Lower leg skin (tissue), 4 donors: ENCODE results near the gene SRSF4. TPM values are rescaled to one million over a fixed set of nuclear protein-coding genes. Genes with fewer than 3 reads are reported as not detected.

Experiments
- DNase-seq, 2 donors: peaks; one replicate each; pipeline ENCODE4 v3.0.0-alpha.2; 2019; ENCODE audit warnings: low spot score in 2 of 2
- H3K4me3 ChIP-seq: fragments of 200-600 bp; sonication (generic); 2 replicates; pipeline ENCODE4 v1.5.1; 2017; ENCODE audit warnings: mild to moderate bottlenecking, low read depth; ENCODE audit not compliant: poor library complexity, severe bottlenecking
- CTCF ChIP-seq, 3 donors: fragments of 450-650 bp; IDR thresholded peaks; one replicate each; pipeline ENCODE4 v1.5.1; 2016; ENCODE audit warnings: antibody characterized with exemption in 3 of 3, mild to moderate bottlenecking in 3 of 3, moderate library complexity in 2 of 3
- POLR2A ChIP-seq, 2 donors: fragments of 450-650 bp; IDR thresholded peaks; one replicate each; pipeline ENCODE4 v1.6.1; 2016 to 2017; ENCODE audit warnings: antibody characterized with exemption in 2 of 2, mild to moderate bottlenecking in 1 of 2, moderate library complexity in 1 of 2
- WGBS, 2 donors: methylation state at CpG; one replicate each; pipeline ENCODE4 v1.1.5; 2018; 5-methylcytosine and 5-hydroxymethylcytosine counted together
- intact Hi-C: fragments of 100-400 bp; cut with DNase I; formaldehyde crosslinking; loops from one replicate; pipeline ENCODE4 v1.15.0; 2023; ENCODE audit warnings: low total_unique reads
- total RNA-seq, 4 donors: library from RNA; depleted of rRNA; stranded (reverse); fragments of >200 nt; gene quantifications; one replicate each; pipeline ENCODE4 v1.1.0, GENCODE V29; 2016

Gene SRSF4
- total RNA-seq, 4 donors from 2014 or later, result 47.3 to 89.4 (median 58.5) TPM

DNA sequence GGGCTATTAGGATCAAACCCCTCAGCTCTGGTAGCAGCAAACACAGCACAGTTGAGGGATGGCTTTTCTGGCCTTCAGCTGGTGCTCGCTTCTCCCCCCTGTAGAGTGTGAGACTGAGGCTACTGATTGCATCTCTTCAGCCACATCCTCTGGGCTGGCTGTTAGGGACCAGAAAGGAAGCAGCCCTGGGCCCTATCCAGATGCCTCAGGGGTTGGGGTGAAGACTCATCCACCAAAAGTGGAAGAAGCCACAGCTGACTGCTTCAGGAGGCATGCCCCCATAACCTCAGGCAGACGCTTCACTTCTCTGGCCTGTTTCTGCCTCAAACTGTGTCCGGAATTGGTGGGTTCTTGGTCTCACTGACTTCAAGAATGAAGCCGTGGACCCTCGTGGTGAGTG lies 51.8 kb downstream of the SRSF4 start:
- DNase-seq, result no peak
- H3K4me3 ChIP-seq, result no peak overlapping the region
- no peak for TF ChIP-seq CTCF (IDR thresholded peaks at IDR 0.05)
- TF ChIP-seq POLR2A (IDR thresholded peaks at IDR 0.05), result no peak
- 83 to 85% methylated on average over 5 of the region's 5 CpGs for WGBS, 2 donors
- intact Hi-C loops, result no loop called here

DNA sequence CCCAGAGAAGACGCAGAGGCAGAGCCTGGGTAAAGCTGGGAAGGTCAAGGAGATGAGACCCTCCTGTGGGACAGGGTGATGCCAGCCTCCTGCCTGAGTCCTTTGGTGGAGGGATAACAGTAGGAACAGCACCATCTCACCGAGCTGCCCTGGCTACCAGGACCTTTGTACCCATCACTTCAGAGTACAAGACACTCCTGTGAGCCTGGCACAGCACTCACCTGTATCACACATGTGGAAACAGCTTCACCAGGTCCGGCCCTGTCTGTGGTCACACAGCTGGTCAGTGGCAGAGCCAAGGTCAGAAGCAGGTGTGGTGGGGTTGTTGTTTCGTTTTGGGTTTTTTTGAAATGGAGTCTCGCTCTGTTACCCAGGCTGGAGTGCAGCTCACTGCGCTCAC lies 53.0 kb downstream of the SRSF4 start:
- H3K4me3 ChIP-seq, result no peak overlapping the region
- TF ChIP-seq POLR2A (IDR thresholded peaks at IDR 0.05) (no peak), CTCF (IDR thresholded peaks at IDR 0.05) (no peak)
- intact Hi-C loops, result no loop called here
- 81 to 88% methylated on average over 5 to 6 of the region's 6 CpGs for WGBS, 2 donors
- no peak for DNase-seq

- TF ChIP-seq POLR2A (IDR thresholded peaks at IDR 0.05), result no peak
- TF ChIP-seq CTCF (IDR thresholded peaks at IDR 0.05), result no peak
- intact Hi-C loops, result no loop called here
- H3K4me3 ChIP-seq, result no peak overlapping the region
- WGBS, 2 donors, result 97 to 100% methylated on average over 6 of the region's 6 CpGs
- no peak for DNase-seq
Observed at GRCh38 chr1:29126198-29126597, 55.5 kb downstream of the SRSF4 start.

DNA sequence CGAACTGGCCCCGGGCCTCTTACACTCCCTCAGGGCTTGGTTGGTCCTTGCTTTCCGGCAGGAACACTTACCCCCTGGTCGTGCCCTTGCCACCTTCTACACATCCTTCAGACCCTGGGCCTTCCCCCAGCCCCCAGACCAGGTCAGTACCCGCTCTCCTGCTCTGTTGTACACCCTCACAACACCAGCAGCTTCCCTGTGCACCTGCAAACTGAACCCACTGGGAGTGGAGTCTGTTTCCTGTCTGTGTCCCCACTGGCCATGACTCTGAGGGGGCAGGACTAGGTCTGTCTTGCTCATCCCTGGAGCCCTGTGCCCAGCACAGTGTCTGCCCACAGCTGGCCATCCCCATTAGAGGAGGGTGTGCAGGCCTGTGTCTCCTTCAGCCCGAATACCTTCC lies 55.9 kb downstream of the SRSF4 start:
- 69 to 76% methylated on average over 6 of the region's 6 CpGs for WGBS, 2 donors
- H3K4me3 ChIP-seq, result no peak overlapping the region
- TF ChIP-seq CTCF (IDR thresholded peaks at IDR 0.05) (no peak), POLR2A (IDR thresholded peaks at IDR 0.05) (no peak)
- no peak for DNase-seq
- intact Hi-C loops, result no loop called here

- no peak for DNase-seq
- no peak for TF ChIP-seq CTCF (IDR thresholded peaks at IDR 0.05)
- TF ChIP-seq POLR2A (IDR thresholded peaks at IDR 0.05), result no peak
- intact Hi-C loops, result no loop called here
- H3K4me3 ChIP-seq, result no peak overlapping the region
- WGBS, 2 donors, result 64 to 67% methylated on average over 14 of the region's 14 CpGs
Observed at GRCh38 chr1:29125237-29125641, 56.5 kb downstream of the SRSF4 start.
